Measurements from ENCODE around the gene BEGAIN.

DNA sequence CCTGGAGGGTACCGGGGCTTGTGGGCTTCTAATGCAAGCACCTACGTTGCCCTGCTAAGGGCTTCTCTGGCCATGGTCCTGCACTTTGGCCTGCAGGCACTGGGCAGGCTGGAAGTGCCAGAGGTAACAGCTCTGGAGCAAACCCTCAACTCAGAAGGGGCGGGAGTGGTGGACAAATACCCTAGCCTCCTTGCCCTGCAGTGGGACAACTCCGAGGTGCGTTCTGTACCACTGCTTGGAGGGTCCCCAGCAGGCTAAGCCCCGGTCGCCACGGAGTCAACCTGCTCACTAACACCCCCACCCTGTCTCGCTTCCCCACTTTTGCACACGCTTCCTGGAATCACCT, 20.4 kb upstream of the BEGAIN start:
- TF ChIP-seq, protein P1, sequence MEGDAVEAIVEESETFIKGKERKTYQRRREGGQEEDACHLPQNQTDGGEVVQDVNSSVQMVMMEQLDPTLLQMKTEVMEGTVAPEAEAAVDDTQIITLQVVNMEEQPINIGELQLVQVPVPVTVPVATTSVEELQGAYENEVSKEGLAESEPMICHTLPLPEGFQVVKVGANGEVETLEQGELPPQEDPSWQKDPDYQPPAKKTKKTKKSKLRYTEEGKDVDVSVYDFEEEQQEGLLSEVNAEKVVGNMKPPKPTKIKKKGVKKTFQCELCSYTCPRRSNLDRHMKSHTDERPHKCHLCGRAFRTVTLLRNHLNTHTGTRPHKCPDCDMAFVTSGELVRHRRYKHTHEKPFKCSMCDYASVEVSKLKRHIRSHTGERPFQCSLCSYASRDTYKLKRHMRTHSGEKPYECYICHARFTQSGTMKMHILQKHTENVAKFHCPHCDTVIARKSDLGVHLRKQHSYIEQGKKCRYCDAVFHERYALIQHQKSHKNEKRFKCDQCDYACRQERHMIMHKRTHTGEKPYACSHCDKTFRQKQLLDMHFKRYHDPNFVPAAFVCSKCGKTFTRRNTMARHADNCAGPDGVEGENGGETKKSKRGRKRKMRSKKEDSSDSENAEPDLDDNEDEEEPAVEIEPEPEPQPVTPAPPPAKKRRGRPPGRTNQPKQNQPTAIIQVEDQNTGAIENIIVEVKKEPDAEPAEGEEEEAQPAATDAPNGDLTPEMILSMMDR (IDR thresholded peaks at IDR 0.05): no peak
- no peak for TF ChIP-seq EP300 (IDR thresholded peaks at IDR 0.05)
- no peak for TF ChIP-seq POLR2A (IDR thresholded peaks at IDR 0.05; ENCODE audit: low read depth)

Data from esophagus muscularis mucosa (tissue), 4 donors.